Stimulated activated CD4-positive, alpha-beta T cell treated with anti-CD3 and anti-CD28 coated beads, Interleukin-1b, Interleukin-23, amount 100 ng/mL, for 24 hours (primary cell): ENCODE data around the gene NPTX1.
"Not testable (repeated sequence)": the region's sequence is repeated elsewhere in the genome, so short reads cannot be mapped to it uniquely, and the experiment has no call there.

Source experiments
- DNase-seq, 4 experiments: peaks; one replicate each; pipeline ENCODE4 v3.0.0-alpha.2; 2020; ENCODE audit warnings: low read depth in 4 of 4, low spot score in 1 of 4

NPTX1 gene, protein sequence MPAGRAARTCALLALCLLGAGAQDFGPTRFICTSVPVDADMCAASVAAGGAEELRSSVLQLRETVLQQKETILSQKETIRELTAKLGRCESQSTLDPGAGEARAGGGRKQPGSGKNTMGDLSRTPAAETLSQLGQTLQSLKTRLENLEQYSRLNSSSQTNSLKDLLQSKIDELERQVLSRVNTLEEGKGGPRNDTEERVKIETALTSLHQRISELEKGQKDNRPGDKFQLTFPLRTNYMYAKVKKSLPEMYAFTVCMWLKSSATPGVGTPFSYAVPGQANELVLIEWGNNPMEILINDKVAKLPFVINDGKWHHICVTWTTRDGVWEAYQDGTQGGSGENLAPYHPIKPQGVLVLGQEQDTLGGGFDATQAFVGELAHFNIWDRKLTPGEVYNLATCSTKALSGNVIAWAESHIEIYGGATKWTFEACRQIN

GRCh38 chr17:80475910-80476876 is at the start of gene NPTX1:
Gene NPTX1, minus strand, starts transcription at chr17:80476607. Its CDS starts 161 bp downstream, at chr17:80476446.
- no peak for DNase-seq

DNA sequence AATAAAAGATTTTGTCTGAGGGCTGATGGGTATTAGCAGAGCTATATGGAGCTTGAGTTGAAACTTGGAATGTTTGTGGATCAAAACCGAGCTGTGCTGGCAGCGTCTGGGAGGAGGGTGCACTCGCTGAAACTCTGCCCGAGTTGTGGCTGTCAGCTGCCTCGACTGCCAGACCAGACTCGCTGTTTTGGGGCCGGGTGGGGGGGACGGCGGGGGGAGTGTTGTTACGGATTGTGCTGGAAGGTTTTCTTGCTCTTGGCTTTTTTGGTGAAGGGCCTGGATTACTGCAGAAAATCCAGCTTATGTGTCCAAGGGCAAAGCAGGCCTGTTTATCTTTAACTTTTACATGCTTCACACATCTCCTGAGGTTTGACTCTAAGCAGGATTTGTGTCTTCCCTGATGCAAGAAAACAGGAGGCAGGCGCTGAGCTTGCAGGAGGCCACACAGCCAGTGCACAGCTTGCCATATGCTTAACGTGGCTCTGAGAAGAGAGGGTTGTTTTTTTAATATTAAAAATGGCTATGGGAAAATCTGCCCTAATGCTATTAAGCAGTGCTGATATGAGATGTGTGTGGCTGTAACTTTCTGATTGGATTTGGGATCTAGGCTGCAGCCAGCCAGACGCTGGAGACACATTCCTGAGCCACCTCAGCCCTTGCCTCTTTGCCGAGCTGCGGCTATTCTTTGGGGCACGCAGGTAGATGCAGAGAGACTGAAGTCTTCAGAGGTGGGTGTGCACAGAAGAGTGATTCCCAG is 47.7 kb upstream of the NPTX1 start:
- DNase-seq = no peak

DNA sequence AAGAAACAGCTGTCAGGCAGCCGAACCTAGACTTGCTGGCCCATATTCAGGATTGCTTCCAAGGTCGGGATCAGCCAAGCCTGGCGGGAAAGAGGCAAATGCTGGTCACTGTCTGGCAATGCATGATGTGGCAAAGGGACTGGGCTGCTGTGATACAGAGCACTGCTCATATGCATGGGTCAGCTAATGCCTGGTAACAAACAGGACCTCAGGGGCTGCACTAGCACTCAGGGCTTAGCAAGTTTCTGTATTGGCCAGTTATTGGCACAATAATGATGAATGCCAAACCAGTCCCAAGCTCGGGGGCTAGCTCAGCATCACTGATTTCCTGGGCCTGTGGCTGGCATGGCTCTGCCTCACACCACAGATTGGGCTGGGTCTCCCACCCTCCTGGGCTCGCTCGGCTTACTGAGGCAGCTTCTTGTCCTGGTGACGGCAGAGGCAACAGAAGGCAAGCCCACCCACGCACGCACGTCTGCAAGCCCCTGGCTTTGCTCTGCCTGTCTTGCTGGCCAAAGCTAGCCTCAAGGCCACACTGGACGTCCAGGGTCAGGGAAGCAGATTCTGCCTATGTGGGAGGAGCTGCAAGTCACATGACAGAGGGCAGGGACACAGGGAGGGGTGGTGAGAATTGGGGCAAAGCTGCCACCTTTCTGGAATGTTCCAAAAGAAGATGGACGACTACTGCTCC is 46.8 kb upstream of the NPTX1 start:
- DNase-seq = no peak

GRCh38 chr17:80520810-80521455 is 44.5 kb upstream of the NPTX1 start:
- DNase-seq = no peak

- DNase-seq = no peak
Observed at GRCh38 chr17:80519091-80519781, 42.8 kb upstream of the NPTX1 start.

- DNase-seq = no peak
Observed at GRCh38 chr17:80518392-80518791, 42.0 kb upstream of the NPTX1 start.

- DNase-seq = no peak
Observed at GRCh38 chr17:80517641-80518040, 41.2 kb upstream of the NPTX1 start.

GRCh38 chr17:80516171-80516932 is 39.9 kb upstream of the NPTX1 start:
- DNase-seq = no peak

DNA sequence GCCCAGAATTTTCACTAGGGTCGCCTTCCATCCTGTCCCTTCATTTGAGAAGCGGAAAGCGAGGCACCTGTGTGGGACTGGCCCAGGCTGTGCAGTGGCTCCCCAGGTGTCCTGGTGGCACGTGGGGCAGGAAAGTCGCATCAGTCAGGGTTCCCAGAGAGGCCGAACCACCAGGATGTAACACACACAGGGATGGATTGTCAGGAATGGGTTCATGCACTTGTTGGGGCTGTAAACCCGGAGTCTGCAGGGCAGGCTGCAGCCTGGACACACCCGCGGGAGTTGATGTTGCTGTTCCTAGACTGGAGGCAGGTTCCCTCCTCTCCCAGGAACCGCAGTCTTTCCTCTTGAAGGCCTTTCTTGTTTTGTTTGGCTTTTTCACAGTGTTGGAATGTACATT is 37.5 kb upstream of the NPTX1 start:
- DNase-seq = no peak

GRCh38 chr17:80513201-80513600 is 36.8 kb upstream of the NPTX1 start:
- no peak for DNase-seq

DNA sequence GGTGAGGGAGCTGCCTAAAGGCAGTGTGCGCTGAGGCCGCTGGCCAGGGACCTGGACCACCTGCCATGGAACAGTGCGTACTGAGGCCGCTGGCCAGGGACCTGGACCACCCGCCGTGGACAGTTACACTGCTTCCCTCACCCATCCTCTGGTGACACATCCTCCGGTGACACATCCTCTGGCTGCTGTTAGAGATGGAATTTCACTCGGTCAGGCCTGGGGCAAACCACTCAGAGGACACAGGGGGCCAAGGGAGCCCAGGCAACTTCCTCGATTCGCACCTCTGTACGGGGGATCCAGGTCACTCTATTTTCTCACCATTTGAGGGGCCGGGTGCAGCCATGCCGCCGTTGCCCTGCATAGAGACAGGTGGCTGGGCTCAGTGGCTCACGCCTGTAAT is 35.8 kb upstream of the NPTX1 start:
- no peak for DNase-seq

DNA sequence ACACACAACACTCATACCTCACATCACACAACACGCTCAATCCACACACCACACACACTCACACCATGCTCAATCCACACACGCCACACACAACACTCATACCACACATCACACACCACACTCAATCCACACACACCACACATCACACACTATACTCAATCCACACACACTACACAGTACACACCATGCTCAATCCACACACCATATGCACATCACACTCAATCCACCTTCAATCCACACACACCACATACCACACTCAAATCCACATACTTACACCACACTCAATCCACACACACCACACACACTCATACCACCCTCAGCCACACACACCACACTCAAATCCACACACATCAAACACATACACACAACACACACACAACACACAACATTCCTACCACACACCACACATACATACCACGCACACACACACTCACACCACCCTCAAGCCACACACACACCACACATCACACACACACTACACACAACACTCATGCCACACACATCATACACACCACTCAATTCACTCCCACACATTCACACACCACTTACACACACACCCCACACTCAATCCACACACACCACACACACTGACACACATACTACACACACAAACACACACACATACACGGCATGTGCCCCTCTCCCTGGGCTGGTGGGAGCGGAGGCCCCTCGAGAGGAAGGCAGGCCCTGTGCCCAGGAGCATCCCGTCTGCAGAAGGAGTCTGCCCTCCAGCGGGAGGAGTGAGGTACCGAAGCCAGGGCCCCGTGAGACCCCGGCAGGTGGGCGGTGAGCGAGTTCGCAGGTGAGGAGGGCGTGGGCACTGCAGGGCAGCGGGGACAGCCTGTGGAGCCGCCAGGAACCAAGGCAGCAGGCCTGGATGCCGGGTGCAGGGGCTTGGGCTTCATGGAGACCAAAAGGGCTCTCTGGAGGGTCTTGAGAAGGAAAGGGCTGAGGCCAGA is 35.1 kb upstream of the NPTX1 start:
- DNase-seq = no peak

- DNase-seq = no peak
Observed at GRCh38 chr17:80510772-80511171, 34.4 kb upstream of the NPTX1 start.

- DNase-seq = no peak
Observed at GRCh38 chr17:80510132-80510531, 33.7 kb upstream of the NPTX1 start.

DNA sequence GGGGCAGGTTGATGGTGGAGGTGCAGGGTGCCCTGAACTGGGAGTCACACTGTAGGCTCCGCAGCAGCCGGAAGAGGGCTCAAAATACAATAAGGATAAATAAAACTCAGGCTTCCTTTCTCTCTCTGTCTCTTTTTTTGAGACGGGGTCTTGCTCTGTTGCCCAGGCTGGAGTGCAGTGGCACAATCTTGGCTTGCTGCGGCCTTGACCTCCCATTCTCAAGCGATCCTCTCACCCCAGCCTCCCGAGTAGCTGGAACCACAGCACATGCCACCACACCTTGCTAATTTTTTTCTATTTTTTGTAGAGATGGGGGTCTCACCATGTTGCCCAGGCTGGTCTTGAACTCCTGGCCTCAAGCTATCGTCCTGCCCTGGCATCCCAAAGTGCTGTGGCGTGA is 32.9 kb upstream of the NPTX1 start:
- no peak for DNase-seq

GRCh38 chr17:80507965-80508364 is 31.6 kb upstream of the NPTX1 start:
- DNase-seq = no peak

- DNase-seq = not testable (repeated sequence)
Observed at GRCh38 chr17:80507177-80507576, 30.8 kb upstream of the NPTX1 start.
